22Rv1 (cell line): ENCODE results near the gene GABARAPL2.

Source experiments
- H3K27ac ChIP-seq: fragments of 450-650 bp; 2 replicates; pipeline ENCODE4 v1.5.1; 2017
- CTCF ChIP-seq: fragments of 450-650 bp; IDR thresholded peaks from 2 replicates; pipeline ENCODE4 v1.5.1; 2017; ENCODE audit warnings: mild to moderate bottlenecking
- ZFX ChIP-seq: fragments of 450-650 bp; IDR thresholded peaks from 2 replicates; pipeline ENCODE4 v1.6.1; 2017; ENCODE audit warnings: antibody characterized with exemption, borderline replicate concordance

GABARAPL2 gene, protein sequence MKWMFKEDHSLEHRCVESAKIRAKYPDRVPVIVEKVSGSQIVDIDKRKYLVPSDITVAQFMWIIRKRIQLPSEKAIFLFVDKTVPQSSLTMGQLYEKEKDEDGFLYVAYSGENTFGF

GRCh38 chr16:75566040-75566757, at the start of gene GABARAPL2:
Gene GABARAPL2 (plus strand): TSS chr16:75566379. CDS start chr16:75566487, 108 bp downstream.
- TF ChIP-seq CTCF (no peak), ZFX (no peak)
- peak within 1 kb of the TSS; percentile 41 for H3K27ac ChIP-seq

DNA sequence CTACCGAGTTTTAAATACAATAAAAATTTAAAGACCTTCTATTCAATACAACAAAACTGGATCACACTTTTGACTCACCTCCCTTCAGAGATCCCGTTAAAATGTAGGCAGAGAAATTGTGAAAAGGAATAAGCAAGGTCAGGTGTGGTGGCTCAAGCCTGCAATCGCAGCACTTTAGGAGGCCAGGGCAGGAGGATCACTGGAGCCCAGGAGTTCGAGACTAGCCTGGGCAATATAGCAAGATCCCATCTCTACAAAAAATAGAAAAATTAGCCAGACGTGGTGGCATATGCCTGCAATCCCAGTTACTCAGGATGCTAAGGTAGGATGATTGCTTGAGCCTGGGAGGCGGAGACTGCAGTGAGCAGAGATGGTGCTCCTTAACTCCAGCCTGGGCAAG, 47.0 kb upstream of the GABARAPL2 start:
- no peak for TF ChIP-seq CTCF
- no peak for TF ChIP-seq ZFX
- H3K27ac ChIP-seq = no peak overlapping the region

DNA sequence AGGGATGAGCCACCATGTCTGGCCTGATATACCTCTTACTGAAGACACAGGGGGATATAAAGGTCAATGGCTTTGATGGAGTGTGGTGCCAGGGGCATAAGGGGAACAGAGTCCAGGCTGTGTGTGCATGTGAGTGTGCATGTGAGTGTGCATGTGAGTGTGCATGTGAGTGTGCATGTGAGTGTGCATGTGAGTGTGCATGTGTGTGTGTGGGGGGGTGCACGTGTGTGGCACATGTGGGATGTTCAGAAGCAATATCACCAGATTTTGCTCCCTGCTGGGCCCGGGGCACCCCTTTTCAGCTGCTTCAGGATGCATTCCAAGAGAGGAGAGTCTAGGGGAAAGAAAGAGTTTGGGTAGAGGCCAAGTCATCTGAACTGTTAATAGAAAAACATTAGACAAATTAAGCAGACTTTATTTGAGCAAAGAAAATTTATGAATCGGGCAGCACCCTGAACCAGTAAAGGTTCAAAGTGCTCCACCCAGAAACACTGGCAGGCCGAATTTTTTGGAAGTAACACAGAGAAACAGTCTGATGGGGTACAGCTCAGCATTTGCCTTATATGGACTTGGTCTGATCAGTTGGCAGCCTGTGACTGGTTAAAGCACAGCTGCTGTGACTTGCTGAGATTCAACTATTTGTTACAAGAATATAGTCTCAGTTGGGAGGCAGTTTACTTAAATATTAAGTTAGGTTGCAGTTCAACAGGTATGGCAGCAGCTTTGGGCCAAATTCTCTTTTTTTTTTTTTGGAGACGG, 40.0 kb upstream of the GABARAPL2 start:
- no peak overlapping the region for H3K27ac ChIP-seq
- no peak for TF ChIP-seq ZFX
- TF ChIP-seq CTCF = no peak

DNA sequence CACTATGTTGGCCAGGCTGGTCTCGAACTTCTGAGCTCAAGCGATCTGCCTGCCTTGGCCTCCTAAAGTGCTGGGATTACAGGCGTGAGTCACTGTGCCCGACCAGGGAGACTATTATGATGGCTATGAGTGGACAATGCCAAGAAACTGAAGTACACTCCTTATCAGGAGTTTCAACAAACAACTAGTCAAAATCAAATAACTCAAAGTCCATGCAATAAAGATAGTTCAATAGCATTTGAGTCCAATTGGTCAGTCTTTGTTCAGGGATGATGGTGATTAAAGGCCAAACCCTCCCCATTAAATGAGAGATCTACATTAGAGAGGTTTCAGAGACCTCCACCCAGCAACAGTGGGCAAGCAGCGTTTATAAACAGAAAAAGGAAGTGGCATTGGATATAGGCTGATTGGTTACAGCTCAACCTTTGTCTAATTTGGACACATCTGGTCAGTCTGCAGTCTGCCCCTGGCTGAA, 38.3 kb upstream of the GABARAPL2 start:
- H3K27ac ChIP-seq = no peak overlapping the region
- TF ChIP-seq ZFX (no peak), CTCF (no peak)

GRCh38 chr16:75529056-75529905, 36.9 kb upstream of the GABARAPL2 start:
- TF ChIP-seq ZFX (no peak), CTCF (no peak)
- no peak overlapping the region for H3K27ac ChIP-seq

DNA sequence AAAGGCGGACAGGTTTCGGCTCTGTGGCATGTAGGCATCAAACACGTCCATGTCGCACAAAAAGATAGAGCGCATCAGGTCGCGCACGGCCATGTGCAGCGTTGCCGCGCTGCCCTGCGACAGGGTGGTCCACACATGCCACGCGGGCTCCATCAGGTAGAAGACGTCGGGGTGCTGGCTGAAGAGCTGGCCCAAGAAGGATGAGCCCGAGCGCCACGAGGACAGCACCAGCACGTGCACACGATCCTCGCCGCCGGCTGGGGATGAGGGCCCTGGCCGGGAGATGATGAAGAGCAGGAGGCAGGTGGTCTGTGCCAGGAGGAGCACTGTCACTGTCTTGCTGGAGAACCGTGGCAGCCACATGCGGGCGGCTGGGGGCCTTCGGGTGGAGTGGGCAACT, 36.2 kb upstream of the GABARAPL2 start:
- H3K27ac ChIP-seq = no peak overlapping the region
- TF ChIP-seq CTCF (no peak), ZFX (no peak)
